M059J (cell line): ENCODE results near the gene FXR2. TPM values are rescaled to one million over a fixed set of nuclear protein-coding genes. Genes with fewer than 3 reads are reported as not detected.

Experiments used
- DNase-seq: peaks from one replicate; pipeline ENCODE4 v3.0.0-alpha.2; 2012; ENCODE audit warnings: low read depth
- total RNA-seq: library from RNA; depleted of rRNA; stranded (reverse); fragments of >200 nt; shearing (Covaris generic); gene quantifications from 2 replicates; pipeline ENCODE4 v1.2.3, GENCODE V29; 2014

Gene FXR2
- total RNA-seq, 1 experiment from 2014 or later, result 51.7 TPM

DNA sequence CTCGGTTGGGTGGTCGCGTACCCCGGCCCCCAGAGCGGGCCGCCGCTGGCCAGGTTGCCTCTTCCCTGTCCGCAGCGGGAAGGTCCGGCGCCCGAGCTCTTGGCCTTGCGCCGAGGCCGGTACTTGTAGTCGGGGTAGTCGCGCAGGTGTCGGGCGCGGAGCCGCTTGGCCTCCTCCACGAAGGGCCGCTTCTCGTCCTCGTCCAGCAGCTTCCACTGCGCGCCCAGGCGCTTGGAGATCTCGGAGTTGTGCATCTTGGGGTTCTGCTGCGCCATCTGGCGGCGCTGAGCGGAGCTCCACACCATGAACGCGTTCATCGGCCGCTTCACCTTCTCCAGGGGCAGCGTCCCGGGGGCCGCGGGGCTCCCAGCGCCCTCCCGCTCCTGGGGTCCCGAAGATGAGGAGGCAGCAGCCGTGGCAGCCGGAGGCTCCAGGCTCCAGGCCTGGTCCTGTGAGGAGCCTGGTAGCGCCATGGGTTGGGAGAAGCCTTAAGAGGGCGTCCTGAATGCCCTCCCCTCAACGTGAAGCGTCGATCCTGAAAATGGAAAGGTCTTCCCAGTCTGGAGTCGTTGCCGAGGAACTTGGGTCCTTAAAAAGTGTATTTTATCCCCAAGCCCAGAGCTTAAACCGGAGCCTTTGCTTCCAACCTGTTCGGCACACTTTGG is 25.4 kb downstream of the FXR2 start:
- no peak for DNase-seq

DNA sequence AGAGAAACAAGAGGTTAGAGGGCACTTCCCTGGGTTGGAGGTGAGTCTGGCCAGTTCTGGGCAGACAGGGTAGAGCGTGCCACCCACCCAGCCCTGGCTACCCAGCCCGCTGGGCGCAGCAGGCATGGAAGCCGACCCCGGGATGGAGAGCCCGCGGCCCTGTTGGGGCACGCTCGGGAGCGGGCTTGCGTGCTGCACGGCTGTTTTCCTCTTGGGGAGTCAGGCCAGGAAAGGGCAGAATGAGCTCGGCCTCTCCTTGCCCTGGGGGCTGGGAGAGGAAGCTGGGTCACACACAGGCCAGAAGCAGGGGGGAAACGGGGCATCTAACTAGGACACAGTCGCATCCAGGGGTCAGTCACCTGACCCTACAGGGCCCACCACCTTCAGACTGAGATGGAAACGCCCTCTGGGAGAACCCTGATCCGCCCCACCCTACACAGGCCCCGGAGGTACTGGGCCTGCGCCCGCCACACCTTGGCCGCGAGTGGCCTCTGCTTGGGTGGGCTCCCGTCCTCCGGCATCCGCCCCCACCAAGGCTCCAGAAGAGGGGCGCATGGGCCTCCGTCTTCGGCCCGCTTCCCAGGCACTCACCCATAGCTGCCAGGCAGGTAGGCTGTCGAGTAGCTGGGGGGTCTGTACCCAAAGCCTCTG is 26.0 kb downstream of the FXR2 start:
- DNase-seq, result no peak

DNA sequence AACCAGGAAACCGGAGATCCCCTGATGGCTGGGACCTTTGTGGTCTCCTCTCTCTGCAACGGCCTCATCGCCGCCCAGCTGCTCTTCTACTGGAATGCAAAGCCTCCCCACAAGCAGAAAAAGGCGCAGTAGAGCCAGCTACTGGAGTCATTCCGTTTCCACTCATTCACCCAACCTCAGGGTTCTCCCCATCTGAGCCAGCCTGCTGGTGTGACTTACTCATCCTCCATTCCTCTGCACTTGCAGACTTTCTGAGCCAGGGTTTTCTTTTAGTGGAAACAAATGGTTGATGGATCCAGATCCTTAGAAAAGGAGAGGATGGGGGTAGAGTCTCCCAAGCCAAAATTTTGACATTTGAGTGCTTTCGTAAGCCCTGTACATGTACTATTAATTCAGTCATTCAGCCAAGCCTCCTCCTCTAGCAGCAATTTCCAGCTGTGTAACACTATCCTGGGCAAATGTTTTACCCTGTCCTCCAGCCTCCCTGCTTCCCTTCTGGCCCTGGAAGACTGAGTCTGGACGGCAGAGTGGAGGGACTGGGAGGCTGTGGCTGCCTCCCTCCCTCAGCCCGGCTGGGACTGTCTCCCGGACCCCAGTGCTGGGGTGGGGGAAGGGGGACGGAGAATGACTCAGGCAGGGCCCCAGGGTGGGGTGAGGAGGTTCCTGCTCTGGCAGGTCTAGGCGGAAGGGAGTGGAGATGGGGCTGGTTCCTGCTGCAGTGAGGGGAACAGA is 27.1 kb downstream of the FXR2 start:
- peak; percentile 91 for DNase-seq

DNA sequence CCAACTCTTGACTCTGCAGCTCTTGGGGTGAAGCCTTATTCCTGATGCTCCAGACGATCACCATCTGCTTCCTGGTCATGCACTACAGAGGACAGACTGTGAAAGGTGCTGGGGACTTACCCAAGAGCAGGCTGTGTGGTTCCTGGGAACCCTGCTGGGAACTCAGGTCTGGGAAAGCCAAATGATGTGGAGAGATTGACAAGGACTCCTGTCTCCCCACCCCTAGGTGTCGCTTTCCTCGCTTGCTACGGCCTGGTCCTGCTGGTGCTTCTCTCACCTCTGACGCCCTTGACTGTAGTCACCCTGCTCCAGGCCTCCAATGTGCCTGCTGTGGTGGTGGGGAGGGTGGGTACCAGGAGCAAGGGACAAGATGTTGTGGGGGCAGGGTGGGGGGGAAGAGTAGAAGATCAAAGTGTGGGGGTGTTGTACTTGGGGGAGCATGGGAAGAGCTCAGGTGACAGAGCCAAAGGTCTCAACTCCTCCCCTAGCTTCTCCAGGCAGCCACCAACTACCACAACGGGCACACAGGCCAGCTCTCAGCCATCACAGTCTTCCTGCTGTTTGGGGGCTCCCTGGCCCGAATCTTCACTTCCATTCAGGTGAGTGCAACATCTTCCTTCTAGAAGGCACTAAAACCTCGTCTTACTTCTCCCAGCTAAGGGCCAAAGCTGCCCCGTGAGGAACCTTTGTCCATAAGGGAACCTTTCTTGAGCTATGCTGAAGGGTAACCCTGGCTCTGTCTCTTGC is 27.9 kb downstream of the FXR2 start:
- DNase-seq, result no peak

DNA sequence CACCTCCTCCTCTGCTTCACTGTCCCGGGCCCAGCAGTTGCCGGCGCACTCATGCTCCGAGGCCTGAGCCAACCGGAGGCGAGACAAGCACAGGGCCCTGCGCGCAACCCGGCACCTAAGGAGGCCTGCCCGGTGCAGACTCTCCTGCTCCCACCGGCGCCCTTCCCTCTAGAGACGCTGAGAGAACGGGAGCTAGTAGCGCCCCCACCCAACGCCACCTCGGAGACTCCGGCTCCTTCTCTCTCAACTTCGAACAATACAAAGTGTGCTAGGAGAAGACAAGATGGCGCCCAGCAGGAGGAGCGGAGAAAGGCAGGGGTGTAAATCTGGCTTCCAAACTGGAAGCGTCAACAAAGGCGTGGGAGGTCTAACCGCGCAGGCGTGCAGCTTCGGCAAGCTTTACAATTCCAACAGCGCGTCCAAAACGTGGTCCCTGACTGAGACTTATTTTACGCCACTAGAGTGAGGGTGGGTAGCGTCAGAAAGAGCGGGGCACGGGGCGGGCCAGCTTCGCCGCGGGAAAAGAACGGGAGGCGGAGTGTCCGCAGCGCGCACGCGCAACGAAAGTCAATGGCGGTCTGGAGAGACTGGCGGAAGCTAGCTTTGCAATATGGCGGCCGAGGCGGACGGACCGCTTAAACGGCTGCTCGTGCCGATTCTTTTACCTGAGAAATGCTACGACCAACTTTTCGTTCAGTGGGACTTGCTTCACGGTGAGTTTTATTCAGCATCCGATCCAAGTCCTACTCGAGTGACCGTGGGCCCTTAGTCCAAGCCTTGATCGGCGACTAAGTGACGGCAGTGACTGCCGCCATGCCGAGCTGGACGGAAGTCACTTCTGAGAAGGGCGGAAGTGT is 31.2 kb downstream of the FXR2 start, which contains the start of gene MPDU1:
TSS of gene MPDU1 (plus strand) at position 600 of the 857 bp plus-strand sequence. CDS start at position 611, 11 bp downstream.
- peak; percentile 90 for DNase-seq

DNA sequence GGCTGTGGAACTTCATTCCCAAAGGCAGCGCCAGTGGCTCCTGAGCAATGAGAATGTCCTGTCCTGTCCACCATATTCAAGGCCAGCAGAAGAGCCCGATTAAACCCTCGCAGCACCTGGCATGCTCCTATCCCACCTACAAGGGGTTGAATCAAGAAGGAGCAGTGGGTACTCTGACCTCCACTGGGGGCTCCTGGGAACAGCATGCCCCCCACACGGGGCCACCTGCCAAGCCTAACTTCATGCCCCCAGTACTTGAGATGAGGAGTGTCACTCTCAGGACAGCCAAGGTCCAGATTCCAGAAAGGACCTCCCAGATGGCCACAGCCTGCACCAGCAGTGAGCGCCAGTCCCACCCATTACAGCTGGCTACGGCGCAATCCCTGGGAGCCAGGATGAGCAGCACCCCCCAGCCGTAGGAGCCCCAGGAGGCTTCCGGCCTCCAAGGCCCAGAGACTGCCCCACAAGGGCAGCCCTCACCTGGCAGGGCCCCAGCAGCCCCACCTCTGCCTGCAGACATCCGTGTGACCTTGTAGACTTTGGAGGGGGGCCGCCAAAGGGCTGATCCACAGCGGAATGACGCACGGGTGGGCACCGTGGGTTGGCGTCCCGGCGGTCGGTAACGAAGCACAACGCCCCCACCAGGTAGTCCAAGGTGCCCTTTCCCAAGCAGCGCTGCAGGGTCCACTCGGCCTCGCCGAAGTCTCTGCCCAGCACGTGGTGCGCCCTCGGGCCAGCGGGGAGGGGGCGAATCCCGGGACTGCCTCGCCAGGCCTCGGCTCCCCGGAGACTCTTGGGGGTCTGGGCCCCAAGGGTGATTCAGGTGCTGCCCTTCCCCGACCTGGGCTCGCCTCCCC is 32.1 kb downstream of the FXR2 start:
- DNase-seq, result no peak

DNA sequence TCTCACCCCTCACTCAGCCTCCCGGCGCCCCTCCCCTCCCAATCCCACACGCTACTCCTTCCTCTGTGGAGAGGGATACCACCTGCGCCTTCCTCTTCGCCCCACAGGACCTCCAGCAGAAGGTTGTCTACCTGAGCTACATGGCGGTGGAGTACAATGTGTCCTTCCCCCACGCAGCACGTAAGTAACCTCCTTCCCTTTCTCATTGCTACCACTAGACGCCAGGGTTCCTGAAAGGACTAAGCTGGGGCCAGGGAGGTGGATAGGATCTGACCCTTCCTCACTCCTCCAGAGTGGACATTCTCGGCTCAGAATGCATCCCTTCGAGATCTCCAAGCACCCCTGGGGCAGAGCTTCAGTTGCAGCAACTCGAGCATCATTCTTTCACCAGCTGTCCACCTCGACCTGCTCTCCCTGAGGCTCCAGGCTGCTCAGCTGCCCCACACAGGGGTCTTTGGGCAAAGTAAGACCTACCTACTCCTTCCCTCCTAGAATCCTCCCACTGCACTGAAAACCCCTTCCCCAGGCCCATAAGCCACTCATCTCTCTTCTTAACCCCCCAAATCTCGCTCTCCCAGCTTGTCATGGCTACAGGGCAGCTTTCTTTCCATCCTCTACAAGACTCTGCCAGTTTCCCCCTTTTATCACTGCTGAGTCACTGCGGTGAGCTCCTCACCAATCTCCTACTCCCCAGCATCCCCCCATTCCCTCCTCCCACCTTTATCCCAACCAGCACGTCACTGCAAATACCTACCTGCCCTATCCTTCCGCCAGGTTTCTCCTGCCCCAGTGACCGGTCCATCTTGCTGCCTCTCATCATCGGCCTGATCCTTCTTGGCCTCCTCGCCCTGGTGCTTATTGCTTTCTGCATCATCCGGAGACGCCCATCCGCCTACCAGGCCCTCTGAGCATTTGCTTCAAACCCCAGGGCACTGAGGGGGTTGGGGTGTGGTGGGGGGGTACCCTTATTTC is 33.8 kb downstream of the FXR2 start:
- DNase-seq, result no peak

DNA sequence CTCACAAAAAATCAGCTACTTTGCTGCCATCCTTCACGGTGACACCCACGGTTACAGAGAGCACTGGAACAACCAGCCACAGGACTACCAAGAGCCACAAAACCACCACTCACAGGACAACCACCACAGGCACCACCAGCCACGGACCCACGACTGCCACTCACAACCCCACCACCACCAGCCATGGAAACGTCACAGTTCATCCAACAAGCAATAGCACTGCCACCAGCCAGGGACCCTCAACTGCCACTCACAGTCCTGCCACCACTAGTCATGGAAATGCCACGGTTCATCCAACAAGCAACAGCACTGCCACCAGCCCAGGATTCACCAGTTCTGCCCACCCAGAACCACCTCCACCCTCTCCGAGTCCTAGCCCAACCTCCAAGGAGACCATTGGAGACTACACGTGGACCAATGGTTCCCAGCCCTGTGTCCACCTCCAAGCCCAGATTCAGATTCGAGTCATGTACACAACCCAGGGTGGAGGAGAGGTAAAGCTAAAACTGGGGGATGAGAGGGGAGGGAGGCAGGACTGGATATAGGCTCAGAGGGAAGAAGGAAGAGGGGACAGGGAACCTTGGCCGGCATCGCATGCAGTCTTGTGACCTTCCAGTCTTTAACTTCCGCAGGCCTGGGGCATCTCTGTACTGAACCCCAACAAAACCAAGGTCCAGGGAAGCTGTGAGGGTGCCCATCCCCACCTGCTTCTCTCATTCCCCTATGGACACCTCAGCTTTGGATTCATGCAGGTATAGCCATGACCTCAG is 34.7 kb downstream of the FXR2 start:
- no peak for DNase-seq

DNA sequence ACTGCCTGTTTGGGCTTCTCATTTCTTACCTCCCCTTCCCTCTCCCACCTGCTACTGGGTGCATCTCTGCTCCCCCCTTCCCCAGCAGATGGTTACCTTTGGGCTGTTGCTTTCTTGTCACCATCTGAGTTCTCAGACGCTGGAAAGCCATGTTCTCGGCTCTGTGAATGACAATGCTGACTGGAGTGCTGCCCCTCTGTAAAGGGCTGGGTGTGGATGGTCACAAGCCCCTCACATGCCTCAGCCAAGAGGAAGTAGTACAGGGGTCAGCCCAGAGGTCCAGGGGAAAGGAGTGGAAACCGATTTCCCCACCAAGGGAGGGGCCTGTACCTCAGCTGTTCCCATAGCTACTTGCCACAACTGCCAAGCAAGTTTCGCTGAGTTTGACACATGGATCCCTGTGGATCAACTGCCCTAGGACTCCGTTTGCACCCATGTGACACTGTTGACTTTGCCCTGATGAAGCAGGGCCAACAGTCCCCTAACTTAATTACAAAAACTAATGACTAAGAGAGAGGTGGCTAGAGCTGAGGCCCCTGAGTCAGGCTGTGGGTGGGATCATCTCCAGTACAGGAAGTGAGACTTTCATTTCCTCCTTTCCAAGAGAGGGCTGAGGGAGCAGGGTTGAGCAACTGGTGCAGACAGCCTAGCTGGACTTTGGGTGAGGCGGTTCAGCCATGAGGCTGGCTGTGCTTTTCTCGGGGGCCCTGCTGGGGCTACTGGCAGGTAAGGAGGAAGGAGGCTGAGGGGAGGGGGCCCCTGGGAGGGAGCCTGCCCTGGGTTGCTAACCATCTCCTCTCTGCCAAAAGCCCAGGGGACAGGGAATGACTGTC is 35.5 kb downstream of the FXR2 start, which contains the start of gene CD68:
TSS of gene CD68 (plus strand) at position 638 of the 833 bp plus-strand sequence. CDS start at position 678, 40 bp downstream.
- DNase-seq, result peak; percentile 95

DNA sequence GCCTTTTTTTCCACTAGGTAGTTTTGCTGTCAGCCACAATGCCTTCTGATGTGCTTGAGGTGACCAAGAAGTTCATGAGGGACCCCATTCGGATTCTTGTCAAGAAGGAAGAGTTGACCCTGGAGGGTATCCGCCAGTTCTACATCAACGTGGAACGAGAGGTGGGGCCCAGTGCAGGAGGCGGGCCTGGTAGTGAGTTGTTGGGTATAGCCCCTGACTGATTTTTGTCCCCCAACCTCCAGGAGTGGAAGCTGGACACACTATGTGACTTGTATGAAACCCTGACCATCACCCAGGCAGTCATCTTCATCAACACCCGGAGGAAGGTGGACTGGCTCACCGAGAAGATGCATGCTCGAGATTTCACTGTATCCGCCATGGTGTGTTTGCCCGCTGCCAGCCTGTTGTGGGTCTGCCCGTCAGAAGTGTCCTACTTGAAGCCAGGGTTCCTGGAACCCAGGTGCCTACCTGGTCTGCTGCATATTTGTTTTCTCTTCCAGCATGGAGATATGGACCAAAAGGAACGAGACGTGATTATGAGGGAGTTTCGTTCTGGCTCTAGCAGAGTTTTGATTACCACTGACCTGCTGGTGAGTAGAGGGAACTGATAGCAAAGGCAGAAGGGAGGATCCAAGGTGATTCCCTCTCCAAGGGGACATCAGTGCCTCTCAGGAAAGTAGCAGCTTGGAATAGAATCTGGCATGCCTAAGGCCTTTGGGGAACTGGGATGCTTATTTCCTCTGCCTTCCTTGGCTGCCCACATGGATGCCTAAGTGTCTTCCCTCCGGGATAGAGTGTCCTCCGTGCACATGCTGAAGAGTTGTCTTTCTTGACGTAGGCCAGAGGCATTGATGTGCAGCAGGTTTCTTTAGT is 37.1 kb downstream of the FXR2 start:
- no peak for DNase-seq

DNA sequence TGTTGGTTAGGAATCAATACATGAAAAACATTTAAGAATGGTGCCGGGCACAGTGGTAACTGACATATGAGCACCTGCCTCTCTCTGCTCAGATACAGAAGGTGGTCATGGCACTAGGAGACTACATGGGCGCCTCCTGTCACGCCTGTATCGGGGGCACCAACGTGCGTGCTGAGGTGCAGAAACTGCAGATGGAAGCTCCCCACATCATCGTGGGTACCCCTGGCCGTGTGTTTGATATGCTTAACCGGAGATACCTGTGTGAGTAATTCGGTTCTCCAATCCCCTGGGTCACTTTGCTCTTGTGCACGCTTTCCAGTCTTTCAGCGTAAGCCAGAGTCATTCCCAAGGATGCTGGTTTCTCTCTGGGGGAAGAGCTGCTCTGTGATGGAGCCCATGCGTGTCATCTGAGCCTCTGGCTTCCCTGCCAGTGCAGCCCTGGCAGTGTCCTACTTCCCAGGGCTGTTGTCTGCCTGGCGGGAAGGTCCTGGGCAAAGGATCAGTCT is 38.2 kb downstream of the FXR2 start:
- no peak for DNase-seq

DNA sequence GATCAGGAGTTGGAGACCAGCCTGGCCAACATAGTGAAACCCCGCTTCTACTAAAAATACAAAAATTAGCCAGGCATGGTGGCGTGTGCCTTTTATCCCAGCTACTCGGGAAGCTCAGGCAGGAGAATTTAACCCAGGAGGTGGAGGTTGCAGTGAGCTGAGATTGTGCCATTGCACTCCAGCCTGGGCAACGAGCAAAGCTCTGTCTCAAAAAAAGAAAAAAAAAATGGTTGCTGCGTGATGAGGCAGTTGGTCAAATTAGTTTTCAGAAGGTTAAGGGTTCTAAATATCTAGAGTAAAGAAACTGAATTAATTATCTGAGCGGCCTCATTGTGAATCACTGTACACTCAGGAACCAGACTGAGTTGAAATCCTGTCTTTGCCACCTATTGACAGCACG is 38.7 kb downstream of the FXR2 start:
- no peak for DNase-seq

DNA sequence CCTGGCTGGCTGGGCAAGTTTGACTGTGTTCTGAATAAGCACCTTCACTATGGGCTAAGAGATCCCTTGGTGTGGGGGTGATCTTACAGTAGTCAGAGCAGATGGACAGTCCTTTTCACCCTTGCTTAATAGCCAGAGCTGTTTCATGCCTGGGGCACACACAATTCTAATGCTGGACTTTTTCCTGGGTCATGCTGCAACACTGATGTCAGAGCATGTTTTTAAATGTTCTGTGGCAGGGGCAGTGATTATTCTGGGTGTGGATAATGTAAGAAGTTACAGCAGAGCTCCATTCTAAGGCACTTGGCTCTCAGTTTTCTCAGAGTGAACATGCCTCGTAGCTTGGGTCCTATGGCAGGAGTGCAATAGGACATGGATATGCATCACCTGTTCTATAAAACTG is 39.2 kb downstream of the FXR2 start:
- DNase-seq, result no peak

DNA sequence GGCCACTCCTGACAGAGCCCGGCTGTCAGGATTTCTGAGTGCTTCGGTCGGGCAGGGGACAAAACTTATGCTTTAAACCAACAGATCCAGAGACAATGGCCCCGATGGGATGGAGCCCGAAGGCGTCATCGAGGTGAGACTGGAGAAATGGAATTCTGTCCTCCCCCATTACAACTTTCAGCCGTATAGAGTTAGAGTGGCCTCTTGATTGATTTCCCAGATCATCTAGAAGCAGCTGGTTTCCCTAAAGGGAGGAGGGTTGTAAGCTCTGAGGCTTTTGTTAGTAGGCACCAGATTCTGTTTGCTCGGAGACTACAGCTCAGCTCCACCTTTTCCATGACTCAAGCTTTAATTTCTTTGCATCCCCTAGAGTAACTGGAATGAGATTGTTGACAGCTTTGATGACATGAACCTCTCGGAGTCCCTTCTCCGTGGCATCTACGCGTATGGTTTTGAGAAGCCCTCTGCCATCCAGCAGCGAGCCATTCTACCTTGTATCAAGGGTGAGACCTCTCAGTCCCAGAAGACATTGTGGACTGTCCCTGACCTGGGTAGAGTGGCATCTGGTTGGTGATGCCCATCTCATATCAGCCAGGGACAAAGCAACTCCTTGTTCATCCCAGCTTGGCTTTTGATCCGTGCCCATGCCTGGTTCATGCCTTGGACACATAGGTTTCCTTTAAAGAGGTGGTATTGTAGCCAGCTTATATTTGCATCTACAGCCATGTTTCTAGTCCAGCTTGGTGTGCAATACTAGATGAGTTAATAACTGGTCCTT is 40.3 kb downstream of the FXR2 start:
- no peak for DNase-seq
